SK-N-SH treated with all-trans-retinoic acid at 6 μM for 48 hours (cell line): ENCODE results near the gene ZDHHC3.

Experiments
- ARNTL ChIP-seq: fragments of 450-650 bp; formaldehyde crosslinking; IDR thresholded peaks from 2 replicates; pipeline ENCODE4 v1.5.0; 2020; ENCODE audit warnings: low read depth, mild to moderate bottlenecking, moderate library complexity, borderline replicate concordance
- GLIS3 ChIP-seq: fragments of 250-450 bp; sonication (Bioruptor Pico); IDR thresholded peaks from 2 replicates; pipeline ENCODE4 v1.5.0; 2020; ENCODE audit warnings: mild to moderate bottlenecking, moderate library complexity
- OSR1 ChIP-seq: fragments of 250-450 bp; sonication (Bioruptor Pico); IDR thresholded peaks from 2 replicates; pipeline ENCODE4 v1.8.0; 2022; ENCODE audit warnings: moderate library complexity, mild to moderate bottlenecking, inconsistent platforms
- ZC3H10 ChIP-seq: fragments of 250-450 bp; sonication (Bioruptor Pico); IDR thresholded peaks from 2 replicates; pipeline ENCODE4 v1.5.1; 2021; ENCODE audit warnings: mild to moderate bottlenecking, moderate library complexity
- ZFP3 ChIP-seq: fragments of 250-450 bp; sonication (Bioruptor Pico); IDR thresholded peaks from 2 replicates; pipeline ENCODE4 v1.5.0; 2020; ENCODE audit warnings: mild to moderate bottlenecking, moderate library complexity
- ZNF565 ChIP-seq: fragments of 450-650 bp; formaldehyde crosslinking; conservative IDR thresholded peaks from 2 replicates; pipeline ENCODE4 v1.5.0; 2020; ENCODE audit warnings: low read depth, mild to moderate bottlenecking, moderate library complexity
- TF ChIP-seq, protein P1 (sequence below): fragments of 250-450 bp; sonication (Bioruptor Pico); IDR thresholded peaks from 2 replicates; pipeline ENCODE4 v1.5.1; 2020; ENCODE audit warnings: low read depth, mild to moderate bottlenecking, moderate library complexity
- TF ChIP-seq, protein P2 (sequence below): fragments of 250-450 bp; sonication (Bioruptor Pico); IDR thresholded peaks from 2 replicates; pipeline ENCODE4 v1.8.0; 2021; ENCODE audit warnings: low read depth, mild to moderate bottlenecking, moderate library complexity, borderline replicate concordance
- TF ChIP-seq, protein P3 (sequence below): fragments of 250-450 bp; sonication (Bioruptor Pico); IDR thresholded peaks from 2 replicates; pipeline ENCODE4 v1.5.1; 2021; ENCODE audit warnings: mild to moderate bottlenecking, moderate library complexity

DNA sequence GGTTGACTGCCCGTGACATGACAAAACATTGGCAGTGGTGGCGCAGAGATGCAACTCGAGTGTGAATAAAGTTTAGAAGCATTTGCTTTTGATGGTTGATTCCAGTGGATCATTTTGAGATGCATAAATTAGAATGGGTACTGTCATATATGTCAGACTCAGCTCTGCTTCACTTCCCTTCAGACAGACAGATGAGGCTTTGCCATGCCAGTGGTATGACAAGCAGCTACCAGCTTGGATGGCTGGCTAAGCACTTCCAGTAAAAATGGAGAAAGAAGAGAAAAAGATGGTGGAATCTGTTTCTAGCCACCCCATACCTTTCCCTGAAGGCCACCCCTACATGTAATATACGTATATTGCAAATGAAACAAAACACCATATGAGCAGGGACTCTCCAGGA lies 36.6 kb upstream of the ZDHHC3 start:
- TF ChIP-seq, protein P1, sequence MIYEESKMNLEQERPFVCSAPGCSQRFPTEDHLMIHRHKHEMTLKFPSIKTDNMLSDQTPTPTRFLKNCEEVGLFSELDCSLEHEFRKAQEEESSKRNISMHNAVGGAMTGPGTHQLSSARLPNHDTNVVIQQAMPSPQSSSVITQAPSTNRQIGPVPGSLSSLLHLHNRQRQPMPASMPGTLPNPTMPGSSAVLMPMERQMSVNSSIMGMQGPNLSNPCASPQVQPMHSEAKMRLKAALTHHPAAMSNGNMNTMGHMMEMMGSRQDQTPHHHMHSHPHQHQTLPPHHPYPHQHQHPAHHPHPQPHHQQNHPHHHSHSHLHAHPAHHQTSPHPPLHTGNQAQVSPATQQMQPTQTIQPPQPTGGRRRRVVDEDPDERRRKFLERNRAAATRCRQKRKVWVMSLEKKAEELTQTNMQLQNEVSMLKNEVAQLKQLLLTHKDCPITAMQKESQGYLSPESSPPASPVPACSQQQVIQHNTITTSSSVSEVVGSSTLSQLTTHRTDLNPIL (CRISPR knock-in tag), result no peak
- TF ChIP-seq ZNF565, result no peak
- TF ChIP-seq, protein P2, sequence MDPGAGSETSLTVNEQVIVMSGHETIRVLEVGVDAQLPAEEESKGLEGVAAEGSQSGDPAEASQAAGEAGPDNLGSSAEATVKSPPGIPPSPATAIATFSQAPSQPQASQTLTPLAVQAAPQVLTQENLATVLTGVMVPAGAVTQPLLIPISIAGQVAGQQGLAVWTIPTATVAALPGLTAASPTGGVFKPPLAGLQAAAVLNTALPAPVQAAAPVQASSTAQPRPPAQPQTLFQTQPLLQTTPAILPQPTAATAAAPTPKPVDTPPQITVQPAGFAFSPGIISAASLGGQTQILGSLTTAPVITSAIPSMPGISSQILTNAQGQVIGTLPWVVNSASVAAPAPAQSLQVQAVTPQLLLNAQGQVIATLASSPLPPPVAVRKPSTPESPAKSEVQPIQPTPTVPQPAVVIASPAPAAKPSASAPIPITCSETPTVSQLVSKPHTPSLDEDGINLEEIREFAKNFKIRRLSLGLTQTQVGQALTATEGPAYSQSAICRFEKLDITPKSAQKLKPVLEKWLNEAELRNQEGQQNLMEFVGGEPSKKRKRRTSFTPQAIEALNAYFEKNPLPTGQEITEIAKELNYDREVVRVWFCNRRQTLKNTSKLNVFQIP (CRISPR knock-in tag), result no peak
- no peak for TF ChIP-seq GLIS3 (CRISPR knock-in tag)
- TF ChIP-seq OSR1 (CRISPR knock-in tag), result no peak
- no peak for TF ChIP-seq ZFP3 (CRISPR knock-in tag)
- no peak for TF ChIP-seq ARNTL (CRISPR knock-in tag)
- TF ChIP-seq, protein P3, sequence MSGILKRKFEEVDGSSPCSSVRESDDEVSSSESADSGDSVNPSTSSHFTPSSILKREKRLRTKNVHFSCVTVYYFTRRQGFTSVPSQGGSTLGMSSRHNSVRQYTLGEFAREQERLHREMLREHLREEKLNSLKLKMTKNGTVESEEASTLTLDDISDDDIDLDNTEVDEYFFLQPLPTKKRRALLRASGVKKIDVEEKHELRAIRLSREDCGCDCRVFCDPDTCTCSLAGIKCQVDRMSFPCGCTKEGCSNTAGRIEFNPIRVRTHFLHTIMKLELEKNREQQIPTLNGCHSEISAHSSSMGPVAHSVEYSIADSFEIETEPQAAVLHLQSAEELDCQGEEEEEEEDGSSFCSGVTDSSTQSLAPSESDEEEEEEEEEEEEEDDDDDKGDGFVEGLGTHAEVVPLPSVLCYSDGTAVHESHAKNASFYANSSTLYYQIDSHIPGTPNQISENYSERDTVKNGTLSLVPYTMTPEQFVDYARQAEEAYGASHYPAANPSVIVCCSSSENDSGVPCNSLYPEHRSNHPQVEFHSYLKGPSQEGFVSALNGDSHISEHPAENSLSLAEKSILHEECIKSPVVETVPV (CRISPR knock-in tag), result no peak
- TF ChIP-seq ZC3H10, result no peak
